Gastrocnemius medialis (tissue), 4 donors: ENCODE data around the gene NIPA2.

Experiments used
- CTCF ChIP-seq, 5 experiments: fragments of 450-650 bp in 3 of 5; fragments of 200-600 bp in 2 of 5; sonication (generic) in 2 of 5; IDR thresholded peaks in 4 of 5; conservative IDR thresholded peaks in 1 of 5; 1 replicate in 4 of 5; 2 replicates in 1 of 5; pipeline ENCODE4 v1.5.1; 2016 to 2019; ENCODE audit warnings: antibody characterized with exemption in 5 of 5, mild to moderate bottlenecking in 3 of 5, moderate library complexity in 3 of 5
- POLR2A ChIP-seq, 2 donors: fragments of 450-650 bp; IDR thresholded peaks; one replicate each; pipeline ENCODE4 v1.6.1; 2017; ENCODE audit warnings: antibody characterized with exemption in 2 of 2, mild to moderate bottlenecking in 2 of 2, moderate library complexity in 2 of 2

GRCh38 chr15:22911306-22911705 lies 72.8 kb downstream of the NIPA2 start:
- TF ChIP-seq POLR2A (IDR thresholded peaks at IDR 0.05) (no peak), CTCF (IDR thresholded peaks at IDR 0.05 in 4 of 5, conservative IDR thresholded peaks at IDR 0.05 in 1 of 5) (no peak)
